CD14-positive monocyte (primary cell): ENCODE results near the gene MYH7B. TPM values are rescaled to one million over a fixed set of nuclear protein-coding genes. Genes with fewer than 3 reads are reported as not detected.

Experiments used
- DNase-seq, 3 donors: peaks; one replicate each; pipeline ENCODE4 v3.0.0-alpha.2; 2011 to 2022
- H2AFZ ChIP-seq: 2 replicates; pipeline ENCODE4 v1.6.0; 2012; ENCODE audit warnings: mild to moderate bottlenecking, low read depth, low read length, inconsistent platforms; ENCODE audit not compliant: insufficient read depth, poor library complexity, severe bottlenecking
- H3K27ac ChIP-seq, 2 donors: 1 replicate in 1 of 2; 2 replicates in 1 of 2; pipeline ENCODE4 v1.5.1; 2012 to 2013; ENCODE audit warnings: low read length in 2 of 2, control low read depth in 1 of 2, inconsistent platforms in 1 of 2, low read depth in 1 of 2, mild to moderate bottlenecking in 1 of 2
- H3K27me3 ChIP-seq, 2 donors: one replicate each; pipeline versions ENCODE4 v1.6.0 to v1.6.1; 2011 to 2013; ENCODE audit warnings: low read length in 2 of 2; ENCODE audit not compliant: control insufficient read depth in 2 of 2, insufficient read depth in 2 of 2
- H3K36me3 ChIP-seq, 2 donors: replicated peaks in 1 of 2; 1 replicate in 1 of 2; 2 replicates in 1 of 2; pipeline versions ENCODE4 v1.5.1 to v1.6.1; 2012 to 2013; ENCODE audit warnings: low read length in 2 of 2, control low read depth in 1 of 2, inconsistent platforms in 1 of 2, mild to moderate bottlenecking in 1 of 2; ENCODE audit not compliant: insufficient read depth in 2 of 2, control insufficient read depth in 1 of 2
- H3K4me1 ChIP-seq, 2 donors: 1 replicate in 1 of 2; 2 replicates in 1 of 2; pipeline versions ENCODE4 v1.5.1 to v1.6.1; 2012 to 2013; ENCODE audit warnings: low read length in 2 of 2, control low read depth in 1 of 2, inconsistent platforms in 1 of 2, mild to moderate bottlenecking in 1 of 2, moderate library complexity in 1 of 2; ENCODE audit not compliant: insufficient read depth in 2 of 2, control insufficient read depth in 1 of 2
- H3K4me2 ChIP-seq: replicated peaks from 2 replicates; pipeline ENCODE3; 2012; ENCODE audit warnings: low read length, moderate library complexity, mild to moderate bottlenecking; ENCODE audit not compliant: poor library complexity, severe bottlenecking; ENCODE audit errors: extremely low read depth
- H3K4me3 ChIP-seq, 3 experiments: fragments of 200-600 bp in 1 of 3; sonication (generic) in 1 of 3; replicated peaks in 1 of 3; 1 replicate in 2 of 3; 2 replicates in 1 of 3; pipeline ENCODE4 v1.5.1; 2011 to 2013; ENCODE audit warnings: low read length in 3 of 3, mild to moderate bottlenecking in 3 of 3, control low read depth in 2 of 3, low read depth in 2 of 3, inconsistent platforms in 1 of 3, moderate library complexity in 1 of 3
- H3K79me2 ChIP-seq: 2 replicates; pipeline ENCODE4 v1.6.0; 2012; ENCODE audit warnings: mild to moderate bottlenecking, control low read depth, inconsistent platforms, low read length, moderate library complexity; ENCODE audit not compliant: insufficient read depth
- H3K9ac ChIP-seq: 2 replicates; pipeline ENCODE4 v1.6.0; 2017; ENCODE audit warnings: low read length, mild to moderate bottlenecking; ENCODE audit not compliant: insufficient read depth, poor library complexity, severe bottlenecking
- H3K9me3 ChIP-seq, 2 donors: replicated peaks in 1 of 2; 1 replicate in 1 of 2; 2 replicates in 1 of 2; pipeline versions ENCODE4 v1.5.1 to v1.6.1; 2012 to 2013; ENCODE audit warnings: low read length in 2 of 2, control low read depth in 1 of 2; ENCODE audit not compliant: control insufficient read depth in 1 of 2, insufficient read depth in 1 of 2
- H4K20me1 ChIP-seq: 2 replicates; pipeline ENCODE4 v1.6.0; 2012; ENCODE audit warnings: mild to moderate bottlenecking, low read length, control low read depth, moderate library complexity; ENCODE audit not compliant: insufficient read depth
- H3K27ac Mint-ChIP-seq, 7 donors: one replicate each; pipeline ENCODE4 v1.8.0; 2020; ENCODE audit warnings: mild to moderate bottlenecking in 7 of 7, mixed read lengths in 7 of 7, moderate library complexity in 6 of 7, inconsistent platforms in 2 of 7
- H3K27me3 Mint-ChIP-seq, 3 donors: one replicate each; pipeline ENCODE4 v1.8.0; 2021 to 2022; ENCODE audit warnings: low read depth in 3 of 3, mild to moderate bottlenecking in 3 of 3, mixed read lengths in 3 of 3, moderate library complexity in 3 of 3, inconsistent platforms in 1 of 3
- H3K36me3 Mint-ChIP-seq, 2 donors: one replicate each; pipeline ENCODE4 v1.8.0; 2020; ENCODE audit warnings: mixed read lengths in 2 of 2, inconsistent platforms in 1 of 2, mild to moderate bottlenecking in 1 of 2
- H3K4me1 Mint-ChIP-seq: one replicate; pipeline ENCODE4 v1.8.0; 2020; ENCODE audit warnings: mild to moderate bottlenecking, mixed read lengths
- H3K4me3 Mint-ChIP-seq, 2 donors: one replicate each; pipeline ENCODE4 v1.8.0; 2020; ENCODE audit warnings: mild to moderate bottlenecking in 2 of 2, mixed read lengths in 2 of 2, moderate library complexity in 1 of 2
- H3K9me3 Mint-ChIP-seq, 7 donors: one replicate each; pipeline ENCODE4 v1.8.0; 2020 to 2022; ENCODE audit warnings: mixed read lengths in 7 of 7, mild to moderate bottlenecking in 6 of 7, moderate library complexity in 6 of 7, inconsistent platforms in 2 of 7
- CTCF ChIP-seq: fragments of 200-600 bp; IDR thresholded peaks from one replicate; pipeline ENCODE4 v1.8.0; 2022; ENCODE audit warnings: antibody characterized with exemption, mild to moderate bottlenecking
- WGBS: methylation state at CpG from one replicate; pipeline ENCODE4 v1.1.5; 2013; ENCODE audit warnings: missing lambda C conversion rate; ENCODE audit not compliant: insufficient coverage; 5-methylcytosine and 5-hydroxymethylcytosine counted together
- intact Hi-C, 2 donors: fragments of 100-400 bp; cut with micrococcal nuclease; formaldehyde crosslinking; loops; one replicate each; pipeline versions ENCODE4 v1.15.0 to v1.15.1; 2023
- polyA plus RNA-seq, 3 donors: library from polyadenylated mRNA; depleted of rRNA in 1 of 3; unstranded in 2 of 3; stranded (reverse) in 1 of 3; fragments of 300-500 nt in 2 of 3; fragments of >200 nt in 1 of 3; fragmentation: Illumina TruSeq in 2 of 3; gene quantifications; 1 replicate in 2 of 3; 2 replicates in 1 of 3; pipeline ENCODE4 v1.2.3, GENCODE V29; 2012 to 2021

MYH7B gene
- polyA plus RNA-seq, 3 donors = 0.75 TPM; not detected in 2

- no peak for DNase-seq
- Histone ChIP-seq H3K36me3 (peaks cover 59 to 72% of the 10 kb centered on the region in 2 donors), H3K4me3 (no peak overlapping the region), H3K9me3 (no peaks in the 10 kb centered on the region), H3K4me1 (no peaks in the 10 kb centered on the region), H3K4me2 (no peak overlapping the region), H2AFZ (no peak overlapping the region), H4K20me1 (no peaks in the 10 kb centered on the region), H3K9ac (no peak overlapping the region), H3K27ac (no peak overlapping the region), H3K79me2 (no peaks in the 10 kb centered on the region), H3K27me3 (no peaks in the 10 kb centered on the region)
- Mint-ChIP-seq H3K36me3 (peaks cover 70 to 77% of the 10 kb centered on the region in 2 donors), H3K4me3 (no peak overlapping the region), H3K9me3 (peaks cover 0 to 2% (median 0%) of the 10 kb centered on the region in 7 donors), H3K27ac (no peak overlapping the region), H3K27me3 (peaks cover 0 to 5% (median 0%) of the 10 kb centered on the region in 3 donors), H3K4me1 (no peaks in the 10 kb centered on the region)
- WGBS = 92% methylated on average over 7 of the region's 7 CpGs
- no peak for TF ChIP-seq CTCF
- intact Hi-C loops = no loop called here
Measured at GRCh38 chr20:34995696-34996095, 40.0 kb downstream of the MYH7B start.

- H3K4me3 ChIP-seq = no peak overlapping the region
- H3K36me3 ChIP-seq = peaks cover 66 to 80% of the 10 kb centered on the region in 2 donors
- no peaks in the 10 kb centered on the region for H3K4me1 Mint-ChIP-seq
- H3K9me3 ChIP-seq = no peaks in the 10 kb centered on the region
- intact Hi-C loops = no loop called here
- H3K27ac ChIP-seq = no peak overlapping the region
- TF ChIP-seq CTCF = no peak
- H3K4me3 Mint-ChIP-seq = no peak overlapping the region
- peaks cover 0 to 5% (median 0%) of the 10 kb centered on the region in 3 donors for H3K27me3 Mint-ChIP-seq
- no peak for DNase-seq
- no peak overlapping the region for H3K4me2 ChIP-seq
- H3K9me3 Mint-ChIP-seq = peaks cover 0 to 2% (median 0%) of the 10 kb centered on the region in 7 donors
- H3K27me3 ChIP-seq = no peaks in the 10 kb centered on the region
- no peak overlapping the region for H3K9ac ChIP-seq
- peaks cover 71 to 81% of the 10 kb centered on the region in 2 donors for H3K36me3 Mint-ChIP-seq
- H3K4me1 ChIP-seq = no peaks in the 10 kb centered on the region
- H3K79me2 ChIP-seq = no peaks in the 10 kb centered on the region
- H4K20me1 ChIP-seq = peaks cover 4% of the 10 kb centered on the region
- 98% methylated on average over 26 of the region's 26 CpGs for WGBS
- H3K27ac Mint-ChIP-seq = peak overlapping the region in 4 of 7 donors; percentile 27 to 71 (median 35)
- no peak overlapping the region for H2AFZ ChIP-seq
Measured at GRCh38 chr20:34996243-34997028, 40.8 kb downstream of the MYH7B start.
